LHCN-M2 (cell line): Measurements from ENCODE around the gene ELL2. TPM values are rescaled to one million over a fixed set of nuclear protein-coding genes. Genes with fewer than 3 reads are reported as not detected.
A peak's percentile ranks its signal among the peaks of the same experiment; 100 is the strongest.

Source experiments
- DNase-seq: peaks from one replicate; pipeline ENCODE4 v3.0.0-alpha.2; 2012; ENCODE audit warnings: low read depth
- total RNA-seq: library from RNA; depleted of rRNA; stranded (reverse); fragments of >200 nt; gene quantifications from 2 replicates; pipeline ENCODE4 v1.2.3, GENCODE V29; 2014

ELL2 gene
- total RNA-seq, 1 experiment from 2014 or later = 84.1 TPM

DNA sequence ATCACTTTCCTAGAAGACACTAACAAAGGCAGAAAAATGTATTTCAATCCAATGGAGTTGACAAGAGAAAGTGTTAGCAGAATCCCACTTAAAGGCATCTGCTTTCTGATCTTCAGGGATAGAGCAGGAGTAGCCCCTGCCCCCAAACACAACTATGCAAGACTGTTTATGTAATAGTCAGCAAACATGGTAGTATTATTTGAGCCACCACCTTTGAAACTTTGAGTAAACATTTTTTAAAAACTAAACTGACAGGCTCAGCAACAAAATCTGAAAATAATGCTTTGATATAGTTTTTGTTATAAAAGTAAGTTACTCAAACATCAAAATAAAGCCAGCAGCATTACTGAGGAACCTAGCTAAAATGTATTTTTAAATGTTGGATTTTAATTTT is 4.8 kb downstream of the ELL2 start:
- DNase-seq = no peak

DNA sequence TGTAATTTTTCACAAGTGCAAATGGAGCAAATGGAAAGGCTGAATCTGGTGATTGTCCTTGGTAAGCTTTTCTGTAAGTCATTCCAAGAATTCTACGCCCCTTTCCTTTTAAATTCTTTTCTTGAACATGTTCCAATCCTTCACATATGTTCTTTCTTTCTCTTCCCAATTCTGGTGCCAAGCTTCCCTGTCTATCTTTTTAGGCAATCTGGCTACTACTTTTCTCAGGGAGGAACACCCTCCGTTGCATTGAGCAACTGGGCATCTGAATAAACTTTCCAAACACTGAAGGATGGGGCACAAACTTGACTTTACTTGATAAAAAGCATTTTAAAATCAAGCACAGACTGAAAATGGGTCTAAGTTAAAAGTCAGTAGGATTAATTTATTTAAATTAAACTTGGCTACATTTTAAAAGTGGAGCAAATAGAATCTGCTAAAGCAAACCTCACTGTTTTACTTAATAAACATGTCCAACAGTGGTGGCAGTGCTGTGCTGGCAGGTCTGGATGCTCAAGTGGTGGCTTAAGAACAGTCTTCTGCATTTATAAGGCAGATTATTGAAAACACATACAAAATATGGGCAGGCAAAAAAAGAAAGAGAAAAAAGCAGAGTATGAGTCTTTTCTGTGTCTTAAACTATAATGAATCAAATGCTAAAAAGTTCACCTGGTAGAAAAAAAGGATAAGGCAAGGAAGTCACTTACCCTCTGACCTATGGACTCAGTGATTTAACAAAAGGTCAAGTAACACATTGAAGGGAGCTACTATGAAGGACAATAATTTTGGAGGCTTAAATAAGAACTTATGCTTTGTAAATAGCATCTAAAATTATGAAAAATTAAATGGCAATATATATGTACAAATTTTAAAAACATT is 5.4 kb downstream of the ELL2 start:
- DNase-seq = peak; percentile 54

DNA sequence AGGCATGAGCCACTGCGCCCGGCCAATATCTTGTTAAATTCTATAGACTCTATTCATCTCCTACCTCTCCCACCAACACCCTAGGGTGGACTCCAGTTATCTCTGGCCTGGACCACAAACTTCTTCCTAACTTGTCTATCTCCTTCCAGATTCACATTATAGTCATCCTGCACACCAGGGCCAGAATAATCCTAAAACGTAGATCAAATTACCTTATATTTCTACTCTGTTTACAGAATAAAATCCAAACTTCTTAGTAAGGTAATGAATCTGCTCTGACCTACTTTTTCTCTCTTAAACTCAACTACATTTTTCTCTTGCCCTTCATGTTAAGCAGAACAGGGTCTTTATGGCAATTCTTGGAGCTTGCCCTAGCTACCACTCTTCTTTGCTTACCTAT is 6.9 kb downstream of the ELL2 start:
- no peak for DNase-seq

DNA sequence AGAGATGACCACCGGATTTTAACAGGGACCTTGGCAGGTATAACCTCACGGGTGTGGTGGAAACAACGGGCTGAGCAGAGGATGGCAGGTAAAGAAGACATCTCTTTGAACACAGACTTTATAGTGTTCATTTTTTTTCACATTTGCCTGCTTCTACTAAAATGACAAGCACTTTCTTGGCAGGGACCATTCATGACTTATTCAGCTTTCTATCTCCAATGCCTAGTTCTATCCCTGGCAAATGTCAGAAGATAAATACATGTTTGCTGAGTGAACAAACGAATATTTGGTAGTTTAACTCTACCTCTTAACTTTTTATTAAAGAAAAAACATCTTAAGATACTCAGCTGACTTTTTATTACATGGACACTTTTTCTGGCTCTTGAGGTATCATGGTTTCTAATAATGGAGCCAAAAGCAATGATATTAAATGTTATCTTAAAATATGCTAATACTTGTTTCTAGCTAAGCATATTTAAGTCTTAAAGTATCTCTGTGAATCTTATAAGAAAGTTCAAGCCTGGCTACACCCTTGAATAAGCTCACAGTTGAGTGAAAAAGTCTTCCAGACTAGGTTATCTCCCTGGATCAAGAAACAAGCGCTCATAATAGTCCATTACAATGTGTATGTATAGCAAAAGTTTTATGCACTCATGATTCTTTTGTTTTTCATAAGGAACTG is 8.5 kb downstream of the ELL2 start:
- DNase-seq = no peak

DNA sequence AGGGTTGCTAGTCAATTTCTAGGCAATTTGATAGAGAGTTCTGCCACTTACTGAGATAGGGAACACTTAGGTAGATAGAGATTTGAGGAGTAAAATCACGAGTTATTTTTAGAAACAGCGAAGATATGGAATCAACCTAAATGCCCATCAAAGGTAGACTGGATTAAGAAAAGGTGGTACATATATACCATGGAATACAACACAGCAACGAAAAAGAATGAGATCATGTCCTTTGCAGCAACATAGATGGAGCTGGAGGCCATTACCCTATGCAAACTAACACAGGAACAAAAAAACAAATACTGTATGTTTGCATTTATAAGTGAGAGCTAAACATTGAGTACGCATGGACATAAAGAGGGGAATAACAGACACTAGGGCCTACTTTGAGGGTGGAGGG is 9.7 kb downstream of the ELL2 start:
- no peak for DNase-seq

DNA sequence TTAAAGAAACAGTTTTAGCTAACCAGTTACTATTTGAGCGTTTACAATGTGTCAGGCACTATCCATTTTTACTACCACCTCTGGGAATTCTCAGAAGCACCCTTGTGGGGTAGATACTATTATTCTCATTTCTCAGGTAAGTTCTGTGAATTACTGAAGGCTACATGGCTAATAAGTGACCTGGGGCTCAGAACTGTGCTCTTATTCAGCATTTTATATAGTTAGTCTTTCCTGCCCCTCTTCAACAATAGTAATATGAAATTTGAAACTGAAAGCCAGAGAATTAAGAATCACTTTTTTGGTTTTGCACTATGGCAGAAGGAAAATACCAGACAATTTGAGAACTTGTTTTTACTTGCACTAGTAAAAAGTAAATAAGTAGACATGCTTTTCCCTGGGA is 11.8 kb downstream of the ELL2 start:
- DNase-seq = no peak

DNA sequence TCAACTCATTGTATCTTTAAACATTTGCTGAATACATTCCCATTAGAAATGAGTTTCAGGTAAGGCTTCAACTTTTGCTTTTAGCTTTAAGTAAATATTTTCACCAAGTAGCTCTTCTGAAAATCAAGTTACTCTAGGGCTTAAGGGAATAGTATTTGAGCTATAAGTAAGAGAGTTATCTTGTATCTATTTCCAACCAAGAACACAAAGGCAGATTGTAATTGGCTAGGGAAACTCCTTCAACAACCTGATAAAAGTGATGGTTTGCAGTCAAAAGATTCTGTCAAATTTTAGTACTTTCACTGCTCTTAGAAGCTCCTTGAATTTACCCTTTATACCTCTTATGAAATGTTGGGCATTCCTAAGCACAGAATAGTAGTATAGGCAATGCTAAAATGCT is 13.0 kb downstream of the ELL2 start:
- DNase-seq = no peak

DNA sequence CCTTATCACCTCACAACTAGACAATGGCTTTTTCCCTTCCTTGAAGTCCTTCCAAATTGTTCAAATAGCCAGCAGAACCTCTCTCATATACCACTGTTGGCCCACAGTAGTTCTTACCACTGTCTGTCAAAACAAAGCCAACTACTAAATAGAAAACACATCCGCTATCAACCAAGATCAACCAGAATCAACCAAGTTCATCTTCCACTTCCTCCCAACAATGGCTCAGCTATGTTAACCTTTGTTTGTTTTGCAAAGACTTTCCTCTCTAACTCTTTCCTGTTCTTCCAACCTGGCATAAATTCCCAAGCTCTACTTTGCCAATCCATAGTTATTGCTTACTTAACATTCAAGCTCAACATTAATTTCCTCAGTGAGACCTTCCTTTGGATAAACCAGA is 15.2 kb downstream of the ELL2 start:
- DNase-seq = no peak

DNA sequence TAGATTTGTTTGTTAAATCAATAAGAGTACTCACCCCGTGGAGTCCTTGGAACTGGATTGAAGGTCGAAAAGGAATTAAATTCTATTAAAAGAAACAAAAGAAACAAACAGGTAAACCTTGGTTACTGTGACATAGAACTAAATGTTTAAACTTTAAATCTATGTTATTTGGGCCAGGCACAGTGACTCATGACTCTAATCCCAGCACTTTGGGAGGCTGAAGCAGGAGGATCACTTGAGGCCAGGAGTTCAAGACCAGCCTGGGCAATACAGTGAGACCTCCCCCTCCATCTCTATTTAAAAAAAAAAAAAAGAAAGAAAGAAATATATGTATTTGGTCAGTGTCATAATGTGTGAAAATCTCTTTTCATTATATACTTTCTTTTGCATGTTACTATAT is 18.7 kb downstream of the ELL2 start:
- DNase-seq = no peak

DNA sequence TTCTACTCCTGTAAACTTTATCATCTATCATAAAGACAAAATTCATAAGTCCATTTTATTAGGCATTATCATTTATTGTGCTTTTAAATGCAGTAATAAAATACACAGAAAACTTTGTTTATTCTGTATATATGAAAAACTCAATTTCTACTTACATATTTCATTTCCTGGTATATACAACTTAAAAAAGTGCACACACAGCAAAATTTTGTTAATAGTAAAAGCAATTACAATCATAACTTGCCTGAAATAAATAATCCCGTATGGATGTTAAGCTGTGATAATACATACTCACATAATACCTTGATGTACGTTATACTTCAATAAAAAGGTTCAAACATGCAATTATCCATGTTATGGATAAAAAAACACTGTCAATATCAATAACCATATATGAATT is 19.2 kb downstream of the ELL2 start:
- DNase-seq = no peak

DNA sequence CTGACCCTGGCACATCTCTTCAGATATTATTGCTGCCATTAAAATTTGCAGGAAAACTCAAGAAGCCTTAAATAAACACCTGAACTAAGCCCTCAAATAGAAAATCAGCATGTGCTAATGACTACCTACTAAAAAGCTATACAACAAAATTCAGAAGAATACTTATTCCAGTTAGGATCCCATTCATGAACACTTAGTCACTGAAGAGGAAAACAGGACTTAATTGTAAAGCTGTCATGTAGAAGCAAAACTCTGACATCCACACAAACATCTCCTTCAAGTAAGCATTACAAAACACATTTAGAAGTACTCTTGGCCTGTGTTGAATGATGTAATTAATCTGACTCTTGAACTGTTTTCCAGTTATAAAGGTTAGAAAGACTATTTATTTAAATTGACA is 19.9 kb downstream of the ELL2 start:
- no peak for DNase-seq

DNA sequence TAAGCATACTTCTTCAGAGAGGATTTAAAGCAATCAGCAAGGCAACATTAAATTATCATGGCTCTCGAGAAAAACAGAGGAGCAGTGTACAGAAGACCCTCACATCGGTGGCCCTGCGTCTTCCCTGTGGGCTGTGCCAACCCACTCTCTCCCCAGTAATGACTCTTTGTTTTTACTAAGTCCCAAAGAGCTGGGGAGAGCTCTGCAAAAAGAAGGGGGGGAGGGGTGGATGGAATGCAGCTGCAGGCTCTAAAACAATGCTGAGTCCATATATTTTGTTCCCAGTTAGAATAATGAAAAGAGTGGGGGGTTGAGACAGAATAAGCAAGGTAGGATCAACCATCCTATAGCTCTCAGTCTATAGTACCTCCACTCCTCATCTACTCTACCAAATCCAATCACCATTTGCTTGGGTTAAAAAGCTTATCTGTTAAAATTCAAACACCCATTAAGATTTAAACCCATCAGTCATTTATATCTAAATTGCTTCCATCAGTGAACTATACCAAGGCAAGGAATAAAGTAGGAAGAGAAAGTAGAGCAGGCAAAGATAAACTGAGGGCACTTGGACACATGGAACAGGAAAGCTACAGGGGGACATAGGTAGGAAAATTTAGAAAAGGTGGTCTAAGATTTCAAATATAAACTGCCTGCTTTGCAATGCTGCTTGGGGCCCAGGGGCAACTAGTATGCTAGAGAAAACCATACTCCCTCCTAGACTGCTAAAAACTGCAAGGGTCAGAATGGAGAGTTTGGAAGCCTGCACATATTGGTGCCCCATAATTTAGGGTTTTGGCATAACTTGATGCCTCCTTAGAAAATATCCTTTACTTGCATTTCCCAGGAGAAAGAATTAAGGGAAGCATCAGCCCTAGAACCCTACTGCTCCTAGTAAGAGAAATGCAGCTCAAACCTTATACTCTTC is 20.6 kb downstream of the ELL2 start:
- no peak for DNase-seq

DNA sequence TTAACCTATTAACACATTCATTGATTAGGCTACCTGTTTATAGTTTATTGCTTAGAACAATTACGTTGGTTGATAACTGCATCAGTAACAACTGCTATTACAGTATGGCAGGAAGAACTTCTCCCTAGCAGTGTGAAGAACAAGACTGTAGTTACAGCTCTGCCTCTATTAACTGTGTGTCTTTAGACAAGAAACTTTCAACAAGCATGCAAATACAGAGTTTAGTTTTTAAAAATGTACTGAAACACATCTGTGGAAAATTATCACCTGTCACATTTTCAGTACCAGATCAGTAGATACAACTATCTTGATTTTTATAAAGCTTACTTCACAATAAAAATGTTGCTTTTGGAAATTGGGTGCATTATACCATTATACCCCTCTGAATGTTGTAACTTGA is 22.2 kb downstream of the ELL2 start:
- DNase-seq = no peak

DNA sequence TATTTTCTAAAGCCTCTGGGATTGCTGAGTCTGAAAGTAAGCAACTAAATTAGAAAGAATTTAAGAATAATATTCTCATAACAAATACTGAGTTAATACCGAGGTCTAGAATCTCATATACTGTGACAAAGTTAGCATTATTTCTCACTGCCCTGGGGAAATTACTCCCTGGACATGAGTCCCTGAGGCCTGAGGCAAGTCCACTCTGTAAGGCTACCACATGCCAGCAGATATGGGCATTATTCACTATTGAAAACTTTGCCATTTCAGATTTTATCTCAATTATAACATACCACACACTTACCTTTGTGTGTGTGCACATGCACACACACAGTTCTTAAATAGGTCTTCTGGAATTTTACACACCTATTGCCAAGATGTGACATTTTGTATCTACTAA is 22.9 kb downstream of the ELL2 start:
- no peak for DNase-seq

DNA sequence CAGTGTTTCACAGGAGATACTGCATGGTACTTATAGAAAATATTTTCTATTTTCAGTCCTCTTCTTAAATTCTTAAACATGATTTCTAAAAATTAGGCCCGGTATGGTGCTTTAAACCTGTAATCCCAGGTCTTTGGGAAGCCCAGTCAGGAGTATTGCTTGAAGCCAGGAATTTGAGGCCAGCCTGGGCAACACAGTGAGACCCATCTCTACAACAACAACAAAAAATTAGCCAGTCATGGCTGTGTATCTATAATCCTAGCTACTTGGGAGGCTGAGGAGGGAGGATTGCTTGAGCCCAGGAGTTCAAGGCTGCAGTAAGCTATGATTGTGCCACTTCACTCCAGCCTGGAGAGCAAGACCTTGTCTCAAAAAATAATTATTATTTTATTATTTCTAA is 23.3 kb downstream of the ELL2 start:
- DNase-seq = no peak

DNA sequence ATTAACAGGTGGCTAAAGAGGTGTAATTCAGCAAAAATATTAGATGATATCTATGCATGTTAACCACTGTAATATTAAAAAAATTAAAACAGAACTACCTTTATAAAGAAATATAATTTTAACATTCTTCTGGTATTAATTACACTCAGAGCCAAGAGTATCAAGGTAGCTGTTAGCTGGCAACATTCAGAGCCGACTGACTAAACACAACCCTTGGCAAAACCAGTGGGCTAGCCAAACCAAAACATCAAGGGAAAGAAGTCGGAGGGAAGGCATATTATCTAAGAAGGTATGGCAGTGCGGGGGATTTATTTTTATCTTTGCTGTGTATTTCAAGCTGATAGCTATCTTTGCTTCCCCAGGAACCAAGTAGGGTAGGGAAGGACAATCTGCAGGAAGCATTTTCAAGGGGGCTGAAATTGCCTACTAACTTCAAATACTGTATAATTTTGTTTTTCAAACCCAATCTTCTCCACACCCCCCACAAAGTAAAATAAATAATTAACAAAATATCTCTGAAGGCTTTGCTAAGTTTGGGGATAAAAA is 24.0 kb downstream of the ELL2 start:
- DNase-seq = no peak

DNA sequence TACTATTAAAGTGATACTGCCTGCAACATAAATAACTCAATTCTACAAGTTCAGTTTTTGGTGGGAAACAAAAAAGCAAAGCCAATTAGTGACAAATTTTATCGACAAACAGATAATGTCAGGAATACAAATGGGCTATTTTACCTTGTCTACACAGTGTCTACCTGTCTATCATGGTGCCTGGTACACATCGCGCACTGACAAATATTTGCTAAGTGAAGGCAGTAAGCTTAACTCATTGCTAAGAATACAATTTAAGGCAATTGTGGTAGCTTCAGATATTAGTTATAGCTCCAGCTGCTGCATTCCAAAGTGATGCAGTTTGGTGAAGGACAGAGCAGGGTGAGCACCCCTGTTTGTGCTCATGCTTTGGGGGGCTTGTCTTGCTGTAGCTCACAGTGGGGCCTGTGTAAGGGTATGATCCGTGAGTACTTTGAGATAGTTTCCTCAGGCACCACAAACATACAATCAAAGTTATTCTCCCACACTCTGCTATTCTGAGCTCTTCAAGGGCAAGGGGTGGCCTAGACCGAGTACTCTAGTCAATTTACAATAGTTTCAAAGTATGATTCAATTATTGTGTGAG is 24.7 kb downstream of the ELL2 start:
- no peak for DNase-seq

DNA sequence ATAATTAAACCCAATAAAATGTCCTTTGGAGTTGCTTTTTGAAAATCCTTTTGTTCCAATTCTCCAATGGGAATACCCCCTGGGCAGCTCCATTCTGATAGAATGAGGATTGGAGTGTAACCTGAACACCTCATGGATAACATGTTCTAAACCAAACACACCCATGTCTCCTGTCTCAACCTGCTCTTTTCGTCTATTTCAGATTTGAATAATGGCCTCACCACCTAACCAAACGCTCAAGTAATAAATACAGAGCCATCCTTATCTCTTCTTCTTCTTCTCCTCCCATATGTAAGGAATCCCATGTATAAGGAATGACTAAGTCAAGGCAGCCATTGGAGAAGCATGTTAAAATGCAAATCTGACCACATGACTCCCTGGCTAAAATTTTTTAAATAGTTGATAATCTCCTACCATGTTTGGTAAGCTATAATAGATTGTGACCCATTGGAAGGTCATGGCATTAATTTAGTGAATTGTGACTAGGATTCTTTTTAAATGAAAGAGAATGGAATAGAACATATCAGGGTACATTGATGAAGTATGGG is 26.0 kb downstream of the ELL2 start:
- DNase-seq = no peak

DNA sequence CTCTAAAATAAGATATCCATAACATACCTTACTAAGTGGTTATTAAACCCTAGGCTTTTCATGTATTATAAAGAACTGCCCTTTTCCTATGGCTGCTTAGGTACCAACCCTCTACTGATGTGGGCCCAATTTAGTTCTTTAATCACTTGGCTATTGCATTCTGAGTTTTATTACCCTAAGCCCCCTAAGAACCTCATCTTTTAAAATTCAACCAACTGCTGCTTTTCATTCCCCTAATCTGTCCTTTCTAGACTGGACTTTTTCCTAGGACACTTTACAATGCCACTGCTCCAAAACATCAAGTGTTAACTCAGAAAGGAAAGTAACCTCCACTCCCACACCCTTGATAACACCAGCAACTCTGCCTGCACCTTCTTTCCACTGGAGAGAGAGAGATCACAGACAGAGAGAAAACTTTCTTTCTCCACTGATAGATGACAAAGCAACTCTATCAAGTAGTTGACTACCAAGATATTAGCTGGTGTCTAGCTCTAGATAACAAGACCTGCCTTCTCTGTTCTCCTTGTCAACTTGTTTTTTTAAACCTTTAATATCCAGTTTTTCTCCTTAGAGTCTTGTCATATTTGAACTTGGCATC is 27.3 kb downstream of the ELL2 start:
- no peak for DNase-seq

DNA sequence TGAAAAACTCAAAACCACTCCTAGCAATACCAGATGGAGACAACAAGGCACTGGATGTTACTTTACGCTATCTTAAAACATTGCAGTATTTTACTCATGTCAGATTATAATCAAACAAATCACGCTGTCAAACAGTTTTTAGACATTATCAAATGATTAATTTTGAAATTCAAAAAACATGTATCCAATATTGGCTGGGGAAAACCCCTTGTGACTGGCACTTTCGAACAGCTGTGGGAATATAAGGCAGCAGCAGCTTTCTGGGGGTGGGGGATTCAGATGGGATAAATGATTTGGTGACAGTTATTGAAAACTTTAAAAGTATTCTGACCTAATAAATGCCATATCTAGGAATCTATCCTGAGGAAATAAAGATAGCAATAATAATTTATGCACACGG is 28.7 kb downstream of the ELL2 start:
- DNase-seq = no peak
